ENCODE results near the gene LRPAP1. TPM values are rescaled to one million over a fixed set of nuclear protein-coding genes. Genes with fewer than 3 reads are reported as not detected.

LRPAP1 gene
- polyA plus RNA-seq, 1 donor from 2014 or later: 138 TPM

GRCh38 chr4:3475041-3475712 lies 57.0 kb downstream of the LRPAP1 start:
- Mint-ChIP-seq H3K9me3 (no peaks in the 10 kb centered on the region), H3K4me3 (no peak overlapping the region), H3K4me1 (no peaks in the 10 kb centered on the region), H3K27me3 (no peaks in the 10 kb centered on the region), H3K36me3 (no peaks in the 10 kb centered on the region), H3K27ac (no peak overlapping the region)

GRCh38 chr4:3473996-3474765 lies 58.0 kb downstream of the LRPAP1 start:
- Mint-ChIP-seq H3K4me1 (no peaks in the 10 kb centered on the region), H3K27me3 (no peaks in the 10 kb centered on the region), H3K36me3 (no peaks in the 10 kb centered on the region), H3K9me3 (no peaks in the 10 kb centered on the region), H3K27ac (no peak overlapping the region), H3K4me3 (no peak overlapping the region)

- Mint-ChIP-seq H3K9me3 (no peaks in the 10 kb centered on the region), H3K27me3 (no peaks in the 10 kb centered on the region), H3K4me1 (no peaks in the 10 kb centered on the region), H3K4me3 (no peak overlapping the region), H3K36me3 (no peaks in the 10 kb centered on the region), H3K27ac (peak overlapping the region in 1 of 3 donors; percentile 16)
Observed at GRCh38 chr4:3473181-3473950, 58.9 kb downstream of the LRPAP1 start.

- no peaks in the 10 kb centered on the region for H3K36me3 Mint-ChIP-seq
- no peak overlapping the region for H3K4me3 Mint-ChIP-seq
Observed at GRCh38 chr4:3472411-3473141, 59.6 kb downstream of the LRPAP1 start.

GRCh38 chr4:3471886-3472285 lies 60.3 kb downstream of the LRPAP1 start:
- Mint-ChIP-seq H3K27me3 (no peaks in the 10 kb centered on the region), H3K4me3 (no peak overlapping the region), H3K9me3 (no peaks in the 10 kb centered on the region), H3K27ac (no peak overlapping the region), H3K36me3 (no peaks in the 10 kb centered on the region), H3K4me1 (no peaks in the 10 kb centered on the region)

More at GRCh38 chr4:3472411-3473141, 59.6 kb downstream of the LRPAP1 start:
- no peaks in the 10 kb centered on the region for H3K9me3 Mint-ChIP-seq
- H3K4me1 Mint-ChIP-seq: no peaks in the 10 kb centered on the region
- peak overlapping the region in 1 of 3 donors; percentile 16 for H3K27ac Mint-ChIP-seq
- H3K27me3 Mint-ChIP-seq: no peaks in the 10 kb centered on the region

GRCh38 chr4:3471098-3471760 lies 61.0 kb downstream of the LRPAP1 start:
- Mint-ChIP-seq H3K4me3 (no peak overlapping the region), H3K27me3 (no peaks in the 10 kb centered on the region), H3K9me3 (no peaks in the 10 kb centered on the region), H3K4me1 (no peaks in the 10 kb centered on the region), H3K27ac (no peak overlapping the region), H3K36me3 (no peaks in the 10 kb centered on the region)

GRCh38 chr4:3470244-3471097 lies 61.8 kb downstream of the LRPAP1 start:
- no peaks in the 10 kb centered on the region for H3K4me1 Mint-ChIP-seq

GRCh38 chr4:3469386-3470243 lies 62.6 kb downstream of the LRPAP1 start:
- Mint-ChIP-seq H3K27me3 (no peaks in the 10 kb centered on the region), H3K4me1 (no peaks in the 10 kb centered on the region), H3K9me3 (no peaks in the 10 kb centered on the region)

More at GRCh38 chr4:3470244-3471097, 61.8 kb downstream of the LRPAP1 start:
- H3K27me3 Mint-ChIP-seq: no peaks in the 10 kb centered on the region
- H3K36me3 Mint-ChIP-seq: no peaks in the 10 kb centered on the region
- H3K4me3 Mint-ChIP-seq: no peak overlapping the region
- no peak overlapping the region for H3K27ac Mint-ChIP-seq
- no peaks in the 10 kb centered on the region for H3K9me3 Mint-ChIP-seq

GRCh38 chr4:3468804-3469203 lies 63.4 kb downstream of the LRPAP1 start:
- Mint-ChIP-seq H3K4me3 (no peak overlapping the region), H3K27me3 (peaks cover 4% of the 10 kb centered on the region), H3K4me1 (no peaks in the 10 kb centered on the region), H3K9me3 (no peaks in the 10 kb centered on the region), H3K36me3 (no peaks in the 10 kb centered on the region), H3K27ac (no peak overlapping the region)

More at GRCh38 chr4:3469386-3470243, 62.6 kb downstream of the LRPAP1 start:
- H3K4me3 Mint-ChIP-seq: no peak overlapping the region
- no peaks in the 10 kb centered on the region for H3K36me3 Mint-ChIP-seq
- H3K27ac Mint-ChIP-seq: no peak overlapping the region

GRCh38 chr4:3468154-3468553 lies 64.1 kb downstream of the LRPAP1 start:
- Mint-ChIP-seq H3K9me3 (no peaks in the 10 kb centered on the region), H3K27ac (no peak overlapping the region), H3K27me3 (peaks cover 4% of the 10 kb centered on the region), H3K36me3 (no peaks in the 10 kb centered on the region), H3K4me1 (no peaks in the 10 kb centered on the region), H3K4me3 (no peak overlapping the region)

GRCh38 chr4:3467601-3468031 lies 64.6 kb downstream of the LRPAP1 start:
- Mint-ChIP-seq H3K9me3 (no peaks in the 10 kb centered on the region), H3K27me3 (peaks cover 6% of the 10 kb centered on the region), H3K4me3 (no peak overlapping the region), H3K27ac (no peak overlapping the region), H3K36me3 (no peaks in the 10 kb centered on the region), H3K4me1 (no peaks in the 10 kb centered on the region)

GRCh38 chr4:3466691-3467600 lies 65.3 kb downstream of the LRPAP1 start:
- Mint-ChIP-seq H3K27me3 (peaks cover 13% of the 10 kb centered on the region), H3K4me1 (no peaks in the 10 kb centered on the region), H3K36me3 (no peaks in the 10 kb centered on the region), H3K4me3 (peak overlapping the region in 1 of 4 donors; percentile 27), H3K27ac (no peak overlapping the region), H3K9me3 (no peaks in the 10 kb centered on the region)

Data from IgD-negative memory B cell (primary cell).